T-cell (primary cell): Measurements from ENCODE around the gene HEPACAM2. TPM values are rescaled to one million over a fixed set of nuclear protein-coding genes. Genes with fewer than 3 reads are reported as not detected.

Source experiments
- ATAC-seq, 4 experiments: fragments of 200-7000 bp in 3 of 4; fragments of 150-1000 bp in 1 of 4; cut with Tn5 transposase; replicated peaks in 1 of 4; 1 replicate in 3 of 4; 2 replicates in 1 of 4; pipeline ENCODE4 v1.10.0; 2021; ENCODE audit warnings: moderate library complexity in 3 of 4, mild to moderate bottlenecking in 2 of 4, moderate number of reproducible peaks in 1 of 4
- CTCF ChIA-PET, 2 donors: fragments of 300-600 bp; sonication (Branson Sonifier 250); formaldehyde crosslinking; loops; one replicate each; lab custom pipeline; 2022; ENCODE audit warnings: antibody characterized with exemption in 2 of 2; lab: Charles Lee
- POLR2A ChIA-PET, 2 donors: fragments of 300-600 bp; sonication (Branson Sonifier 250); formaldehyde crosslinking; loops; one replicate each; lab custom pipeline; 2022; ENCODE audit warnings: antibody characterized with exemption in 2 of 2; lab: Charles Lee
- DNase-seq, 35 experiments: peaks; one replicate each; pipeline versions ENCODE4 v3.0.0 to v3.0.0-alpha.2; 2013 to 2023
- H3K27ac ChIP-seq: one replicate; pipeline ENCODE4 v1.5.1; 2013; ENCODE audit warnings: low read length
- H3K27me3 ChIP-seq, 2 experiments: replicated peaks in 1 of 2; 1 replicate in 1 of 2; 2 replicates in 1 of 2; pipeline versions ENCODE4 v1.6.1 to v1.7.0; 2013; ENCODE audit warnings: low read length in 1 of 2, mixed read lengths in 1 of 2; ENCODE audit not compliant: control insufficient read depth in 2 of 2, insufficient read depth in 2 of 2; ENCODE audit errors: extremely low read depth in 1 of 2
- H3K36me3 ChIP-seq, 2 donors: 1 replicate in 1 of 2; 2 replicates in 1 of 2; pipeline versions ENCODE4 v1.6.1 to v1.7.0; 2013; ENCODE audit warnings: low read length in 1 of 2; ENCODE audit not compliant: control insufficient read depth in 2 of 2, insufficient read depth in 1 of 2; ENCODE audit errors: extremely low read depth in 1 of 2
- H3K4me1 ChIP-seq, 2 experiments: 1 replicate in 1 of 2; 2 replicates in 1 of 2; pipeline versions ENCODE4 v1.6.1 to v1.7.0; 2013; ENCODE audit warnings: low read length in 2 of 2, mixed read lengths in 1 of 2; ENCODE audit not compliant: insufficient read depth in 2 of 2, control insufficient read depth in 1 of 2; ENCODE audit errors: extremely low read depth in 1 of 2
- H3K4me3 ChIP-seq, 2 donors: 1 replicate in 1 of 2; 2 replicates in 1 of 2; pipeline versions ENCODE4 v1.5.1 to v1.7.0; 2013; ENCODE audit warnings: mild to moderate bottlenecking in 2 of 2, low read length in 1 of 2, moderate library complexity in 1 of 2; ENCODE audit not compliant: control insufficient read depth in 1 of 2; ENCODE audit errors: extremely low read depth in 1 of 2
- H3K9me3 ChIP-seq: 2 replicates; pipeline ENCODE4 v1.7.0; 2013
- H3K27ac Mint-ChIP-seq, 2 donors: one replicate each; pipeline ENCODE4 v1.8.0; 2020 to 2021; ENCODE audit warnings: mild to moderate bottlenecking in 2 of 2, mixed read lengths in 2 of 2
- H3K27me3 Mint-ChIP-seq, 2 donors: one replicate each; pipeline ENCODE4 v1.8.0; 2021 to 2022; ENCODE audit warnings: mixed read lengths in 2 of 2
- H3K36me3 Mint-ChIP-seq: one replicate; pipeline ENCODE4 v1.8.0; 2021; ENCODE audit warnings: mixed read lengths
- H3K4me1 Mint-ChIP-seq, 3 donors: one replicate each; pipeline ENCODE4 v1.8.0; 2020 to 2022; ENCODE audit warnings: mixed read lengths in 3 of 3, mild to moderate bottlenecking in 1 of 3
- H3K4me3 Mint-ChIP-seq, 3 donors: one replicate each; pipeline ENCODE4 v1.8.0; 2020 to 2022; ENCODE audit warnings: mild to moderate bottlenecking in 3 of 3, mixed read lengths in 3 of 3, moderate library complexity in 3 of 3
- H3K9me3 Mint-ChIP-seq, 3 donors: one replicate each; pipeline ENCODE4 v1.8.0; 2020 to 2022; ENCODE audit warnings: mixed read lengths in 3 of 3
- WGBS: methylation state at CpG from one replicate; pipeline ENCODE4 v1.1.5; 2013; ENCODE audit warnings: missing lambda C conversion rate; ENCODE audit not compliant: insufficient coverage; 5-methylcytosine and 5-hydroxymethylcytosine counted together
- total RNA-seq, 35 experiments: library from RNA in 6 of 35; stranded (reverse) in 6 of 35; fragments of 120-200 nt in 1 of 35; gene quantifications; one replicate each; pipeline versions ENCODE4 v1.2.1 to v1.2.4 and lab custom pipeline; 2013 to 2026

Gene HEPACAM2
- total RNA-seq, 5 donors from 2014 or later (not counting 1 experiment from before 2014, with no cell fraction given): 0.13 TPM; not detected in 4

DNA sequence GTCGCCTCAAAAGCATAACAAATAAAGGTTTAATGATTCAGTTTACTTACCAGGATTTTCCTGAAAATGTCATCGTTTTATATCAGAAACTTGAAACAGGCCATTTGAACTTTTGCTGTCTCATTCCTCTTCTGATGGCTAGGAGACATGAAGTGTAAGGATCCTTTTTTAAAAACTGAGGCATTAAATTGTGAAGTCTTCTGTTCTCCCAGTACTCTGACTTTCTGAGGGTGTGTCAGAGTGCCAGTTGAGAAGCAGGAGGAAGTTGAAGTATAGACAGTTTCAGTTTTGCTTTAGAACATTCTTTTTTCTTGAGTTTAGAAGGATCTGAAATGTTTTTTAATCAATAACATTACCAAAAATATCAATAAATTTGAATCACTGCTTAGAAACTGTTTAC is 78.1 kb downstream of the HEPACAM2 start, which contains the start of gene SAMD9L:
TSS of gene SAMD9L (minus strand) at position 242 of the 400 bp plus-strand sequence. CDS start 12,414 bp downstream, outside the sequence.
- ChIA-PET POLR2A (no interaction called here), CTCF (interaction anchor here in 1 of 2 donors (1.8 kb wide), 1 partner anchor 30 kb away, joined by 8 read pairs; the partner anchor contains the start of gene SAMD9)
- Mint-ChIP-seq H3K4me1 (peaks cover 35 to 44% (median 35%) of the 10 kb centered on the region in 3 donors), H3K36me3 (peaks cover 5% of the 10 kb centered on the region), H3K27ac (peak within 1 kb of the TSS; percentile 97 to 98), H3K4me3 (peak within 1 kb of the TSS; percentile 86 to 87 (median 86)), H3K9me3 (no peaks in the 10 kb centered on the region), H3K27me3 (no peaks in the 10 kb centered on the region)
- peaks cover under 1 to 27% of the 10 kb centered on the region in 2 donors for H3K36me3 ChIP-seq
- peaks cover 8 to 14% of the 10 kb centered on the region in 2 experiments for H3K4me1 ChIP-seq
- H3K9me3 ChIP-seq: no peaks in the 10 kb centered on the region
- peak in 3 of 4 experiments; percentile 59 to 70 (median 61) for ATAC-seq
- no peaks in the 10 kb centered on the region for H3K27me3 ChIP-seq
- peak within 1 kb of the TSS; percentile 58 to 61 for H3K4me3 ChIP-seq
- no CpG with 5 or more reads among the region's 2 CpGs for WGBS
- H3K27ac ChIP-seq: peak within 1 kb of the TSS; percentile 74
- peak in 3 of 35 experiments; percentile 1 to 44 (median 1) for DNase-seq

DNA sequence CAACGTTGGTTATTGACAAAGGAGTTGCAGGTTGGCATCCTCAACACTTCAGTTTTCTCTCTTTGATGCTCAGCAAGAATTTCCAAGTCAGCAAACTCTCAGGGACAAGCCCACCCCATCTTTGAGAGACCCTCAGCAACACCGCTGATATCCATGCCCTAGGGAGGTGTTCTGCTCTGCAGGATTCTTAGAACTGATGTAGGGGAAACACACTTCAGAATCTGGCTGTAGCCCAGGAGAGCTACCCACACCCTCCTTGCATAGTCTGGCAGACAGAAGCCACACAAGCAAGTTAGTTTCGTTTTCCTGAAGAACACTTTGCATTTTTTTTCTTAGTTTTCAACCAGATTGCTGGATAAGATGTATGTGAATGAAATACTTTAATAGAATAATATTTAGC is 78.9 kb downstream of the HEPACAM2 start:
- ATAC-seq (peak; percentile 82 to 94 (median 92)), DNase-seq (peak; percentile 2 to 63 (median 20))
- H3K27me3 Mint-ChIP-seq: no peaks in the 10 kb centered on the region
- H3K36me3 Mint-ChIP-seq: peaks cover 5% of the 10 kb centered on the region
- peaks cover 6 to 35% of the 10 kb centered on the region in 2 donors for H3K36me3 ChIP-seq
- peak overlapping the region; percentile 86 to 87 (median 86) for H3K4me3 Mint-ChIP-seq
- 0% methylated on average over 2 of the region's 3 CpGs for WGBS
- no peaks in the 10 kb centered on the region for H3K27me3 ChIP-seq
- peaks cover 8 to 14% of the 10 kb centered on the region in 2 experiments for H3K4me1 ChIP-seq
- no peaks in the 10 kb centered on the region for H3K9me3 Mint-ChIP-seq
- H3K9me3 ChIP-seq: no peaks in the 10 kb centered on the region
- CTCF ChIA-PET: interaction anchor here in 1 of 2 donors (0.6 to 1.8 kb wide), 4 partner anchors 30 to 1364 kb away, joined by 3 to 8 read pairs (median 4); partner anchors contain the start of gene SAMD9
- peak overlapping the region; percentile 58 to 61 for H3K4me3 ChIP-seq
- POLR2A ChIA-PET: interaction anchor here in 1 of 2 donors (0.7 kb wide), 1 partner anchor 1348 kb away, joined by 4 read pairs; no protein-coding TSS in a partner anchor
- peaks cover 35 to 44% (median 36%) of the 10 kb centered on the region in 3 donors for H3K4me1 Mint-ChIP-seq
- peak overlapping the region; percentile 77 to 90 for H3K27ac Mint-ChIP-seq
- peak overlapping the region; percentile 74 for H3K27ac ChIP-seq

DNA sequence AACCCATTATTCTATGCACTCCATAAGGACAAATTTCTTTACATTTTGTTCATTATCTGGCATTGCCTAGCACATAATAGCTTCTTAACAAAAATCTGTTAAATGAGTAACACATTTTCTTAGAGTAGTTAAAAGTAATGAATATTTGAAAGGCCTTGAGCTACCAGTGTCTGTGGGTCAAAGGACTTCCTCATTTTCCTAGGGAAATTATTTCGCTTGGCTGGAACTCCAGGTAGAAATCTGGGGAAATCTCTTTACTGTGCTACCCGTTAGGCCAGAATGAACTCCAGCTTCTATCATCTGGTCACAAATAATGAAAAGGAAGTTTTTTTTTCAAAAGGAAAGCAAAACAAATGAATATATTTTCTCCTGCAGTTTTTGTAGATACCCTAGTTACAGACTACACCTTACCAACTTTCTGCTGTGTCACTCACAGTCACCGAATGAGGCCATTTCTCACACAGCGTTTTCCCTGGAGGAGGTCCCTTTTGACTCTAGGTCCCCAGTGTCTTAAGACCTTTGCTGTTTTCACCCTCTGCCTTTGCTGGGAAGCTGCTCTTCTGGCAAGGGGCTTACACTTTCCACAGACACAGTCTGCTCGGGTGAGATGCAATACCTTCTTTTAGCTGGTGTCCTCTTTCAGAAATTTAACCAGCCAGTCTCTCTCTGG is 79.7 kb downstream of the HEPACAM2 start:
- CTCF ChIA-PET: interaction anchor here (0.6 to 1.8 kb wide), 4 partner anchors 29 to 82 kb away, joined by 3 to 8 read pairs (median 3); partner anchors contain the start of gene SAMD9 (in 1 of the 2)
- 15% methylated on average over 3 of the region's 5 CpGs for WGBS
- peak in 1 of 4 experiments; percentile 19 for ATAC-seq

DNA sequence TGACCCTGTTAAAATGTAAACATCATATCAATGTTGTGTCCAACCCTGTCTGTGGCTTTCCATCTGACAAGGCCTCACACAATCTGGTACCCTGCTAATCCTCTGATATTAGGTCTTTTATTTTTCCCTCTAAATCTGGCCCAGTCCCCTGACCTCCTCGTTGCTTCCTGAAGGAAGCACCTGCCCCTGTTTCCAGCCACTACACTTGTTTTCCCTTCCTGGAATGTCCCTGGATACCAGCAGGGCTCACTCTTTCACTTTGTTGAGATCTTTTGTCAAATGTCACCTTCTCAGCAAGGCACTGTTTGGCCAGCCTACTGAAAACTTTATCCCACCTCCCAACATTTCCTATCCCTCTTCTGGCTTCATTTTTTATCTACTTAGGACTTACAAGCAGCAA is 80.2 kb downstream of the HEPACAM2 start:
- no peaks in the 10 kb centered on the region for H3K27me3 ChIP-seq
- Mint-ChIP-seq H3K27ac (peak overlapping the region; percentile 8 to 69), H3K36me3 (peaks cover 5% of the 10 kb centered on the region), H3K27me3 (no peaks in the 10 kb centered on the region), H3K4me3 (peak overlapping the region; percentile 49 to 86 (median 86)), H3K9me3 (no peaks in the 10 kb centered on the region), H3K4me1 (peaks cover 35 to 44% (median 36%) of the 10 kb centered on the region in 3 donors)
- peaks cover 6 to 48% of the 10 kb centered on the region in 2 donors for H3K36me3 ChIP-seq
- no peak overlapping the region for H3K27ac ChIP-seq
- no peak for DNase-seq
- no peak for ATAC-seq
- ChIA-PET CTCF (interaction anchor here in 1 of 2 donors (1.8 kb wide), 1 partner anchor 28 kb away, joined by 8 read pairs; the partner anchor contains the start of gene SAMD9), POLR2A (interaction anchor here in 1 of 2 donors (1.0 kb wide), 1 partner anchor 9 kb away, joined by 3 read pairs; no protein-coding TSS in a partner anchor)
- 92% methylated on average over 1 of the region's 1 CpG for WGBS
- no peak overlapping the region for H3K4me3 ChIP-seq
- peaks cover 8 to 14% of the 10 kb centered on the region in 2 experiments for H3K4me1 ChIP-seq
- no peaks in the 10 kb centered on the region for H3K9me3 ChIP-seq

More for the DNA sequence above, 79.7 kb downstream of the HEPACAM2 start:
- DNase-seq: peak in 1 of 35 experiments; percentile 5
- Histone ChIP-seq H3K9me3 (no peaks in the 10 kb centered on the region), H3K27me3 (no peaks in the 10 kb centered on the region), H3K27ac (no peak overlapping the region), H3K4me3 (peak overlapping the region; percentile 58 to 61), H3K36me3 (peaks cover 6 to 43% of the 10 kb centered on the region in 2 donors), H3K4me1 (peaks cover 8 to 14% of the 10 kb centered on the region in 2 experiments)
- H3K9me3 Mint-ChIP-seq: no peaks in the 10 kb centered on the region
- no peaks in the 10 kb centered on the region for H3K27me3 Mint-ChIP-seq
- H3K4me3 Mint-ChIP-seq: peak overlapping the region; percentile 86 to 87 (median 86)
- POLR2A ChIA-PET: interaction anchor here (0.6 to 0.7 kb wide), 3 partner anchors 28 to 1349 kb away, joined by 3 to 4 read pairs (median 3); no protein-coding TSS in a partner anchor
- H3K4me1 Mint-ChIP-seq: peaks cover 35 to 44% (median 36%) of the 10 kb centered on the region in 3 donors
- peak overlapping the region; percentile 77 to 90 for H3K27ac Mint-ChIP-seq
- peaks cover 5% of the 10 kb centered on the region for H3K36me3 Mint-ChIP-seq

DNA sequence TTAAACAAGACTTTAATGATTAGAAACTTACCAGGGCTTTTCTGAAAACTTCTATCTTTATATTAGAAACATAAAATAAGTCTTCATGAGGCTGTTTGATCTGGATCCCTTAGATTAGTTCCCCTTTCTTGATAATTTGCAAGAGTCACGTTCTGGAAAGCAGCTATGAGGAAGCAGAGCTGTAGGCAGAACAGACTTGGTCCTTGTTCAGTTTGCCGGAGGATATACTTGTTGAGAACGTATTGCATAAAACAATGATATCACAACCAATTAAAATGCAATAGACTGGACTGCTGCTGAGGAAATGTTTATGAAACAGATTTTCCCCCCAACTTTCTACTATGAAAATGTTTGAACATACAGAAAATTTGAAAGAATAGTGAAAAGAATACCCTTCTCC is 80.9 kb downstream of the HEPACAM2 start:
- Mint-ChIP-seq H3K27ac (no peak overlapping the region), H3K4me3 (peak overlapping the region; percentile 29 to 86 (median 37)), H3K9me3 (no peaks in the 10 kb centered on the region), H3K36me3 (peaks cover 5% of the 10 kb centered on the region), H3K27me3 (no peaks in the 10 kb centered on the region), H3K4me1 (peaks cover 35 to 44% (median 36%) of the 10 kb centered on the region in 3 donors)
- ChIA-PET POLR2A (interaction anchor here (0.5 to 1.0 kb wide), 4 partner anchors 10 to 29 kb away, joined by 3 to 4 read pairs (median 3); no protein-coding TSS in a partner anchor), CTCF (no interaction called here)
- peaks cover 8 to 14% of the 10 kb centered on the region in 2 experiments for H3K4me1 ChIP-seq
- H3K36me3 ChIP-seq: peaks cover 6 to 55% of the 10 kb centered on the region in 2 donors
- H3K27me3 ChIP-seq: no peaks in the 10 kb centered on the region
- WGBS: no CpG with 5 or more reads among the region's 3 CpGs
- H3K27ac ChIP-seq: no peak overlapping the region
- no peak overlapping the region for H3K4me3 ChIP-seq
- DNase-seq (no peak), ATAC-seq (no peak)
- no peaks in the 10 kb centered on the region for H3K9me3 ChIP-seq

DNA sequence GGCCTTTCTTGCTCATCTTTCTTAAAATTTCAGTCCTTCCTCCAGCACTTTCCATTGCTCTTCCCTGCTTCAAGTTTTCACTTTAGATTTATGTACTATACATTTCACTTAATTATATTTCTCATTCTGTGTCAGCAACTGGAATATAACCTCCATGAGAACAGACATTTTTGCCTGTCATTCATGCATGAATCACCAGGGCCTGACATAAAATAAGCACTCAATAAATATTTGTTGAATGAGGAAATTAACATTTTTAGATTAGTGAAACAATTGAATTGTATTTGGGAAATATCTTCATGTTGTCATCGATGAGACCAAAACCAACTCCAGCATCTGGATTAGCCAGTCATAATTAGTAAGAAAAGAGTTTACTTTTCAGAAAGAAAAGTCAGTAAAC is 84.1 kb downstream of the HEPACAM2 start:
- ChIA-PET POLR2A (no interaction called here), CTCF (interaction anchor here in 1 of 2 donors (0.6 kb wide), 1 partner anchor 535 kb away, joined by 3 read pairs; no protein-coding TSS in a partner anchor)
- Histone ChIP-seq H3K9me3 (peaks cover 2% of the 10 kb centered on the region), H3K27me3 (no peaks in the 10 kb centered on the region), H3K4me1 (peaks cover 6 to 11% of the 10 kb centered on the region in 2 experiments), H3K4me3 (no peak overlapping the region), H3K27ac (no peak overlapping the region), H3K36me3 (peaks cover 11 to 83% of the 10 kb centered on the region in 2 donors)
- Mint-ChIP-seq H3K27me3 (no peaks in the 10 kb centered on the region), H3K27ac (no peak overlapping the region), H3K4me3 (no peak overlapping the region), H3K36me3 (peaks cover 17% of the 10 kb centered on the region), H3K9me3 (peaks cover 6 to 8% (median 8%) of the 10 kb centered on the region in 3 donors), H3K4me1 (peaks cover 21 to 27% (median 24%) of the 10 kb centered on the region in 3 donors)
- no CpG with 5 or more reads among the region's 1 CpG for WGBS
- no peak for DNase-seq
- ATAC-seq: no peak
